ENCODE measurements around the gene ARID3A.

DNA sequence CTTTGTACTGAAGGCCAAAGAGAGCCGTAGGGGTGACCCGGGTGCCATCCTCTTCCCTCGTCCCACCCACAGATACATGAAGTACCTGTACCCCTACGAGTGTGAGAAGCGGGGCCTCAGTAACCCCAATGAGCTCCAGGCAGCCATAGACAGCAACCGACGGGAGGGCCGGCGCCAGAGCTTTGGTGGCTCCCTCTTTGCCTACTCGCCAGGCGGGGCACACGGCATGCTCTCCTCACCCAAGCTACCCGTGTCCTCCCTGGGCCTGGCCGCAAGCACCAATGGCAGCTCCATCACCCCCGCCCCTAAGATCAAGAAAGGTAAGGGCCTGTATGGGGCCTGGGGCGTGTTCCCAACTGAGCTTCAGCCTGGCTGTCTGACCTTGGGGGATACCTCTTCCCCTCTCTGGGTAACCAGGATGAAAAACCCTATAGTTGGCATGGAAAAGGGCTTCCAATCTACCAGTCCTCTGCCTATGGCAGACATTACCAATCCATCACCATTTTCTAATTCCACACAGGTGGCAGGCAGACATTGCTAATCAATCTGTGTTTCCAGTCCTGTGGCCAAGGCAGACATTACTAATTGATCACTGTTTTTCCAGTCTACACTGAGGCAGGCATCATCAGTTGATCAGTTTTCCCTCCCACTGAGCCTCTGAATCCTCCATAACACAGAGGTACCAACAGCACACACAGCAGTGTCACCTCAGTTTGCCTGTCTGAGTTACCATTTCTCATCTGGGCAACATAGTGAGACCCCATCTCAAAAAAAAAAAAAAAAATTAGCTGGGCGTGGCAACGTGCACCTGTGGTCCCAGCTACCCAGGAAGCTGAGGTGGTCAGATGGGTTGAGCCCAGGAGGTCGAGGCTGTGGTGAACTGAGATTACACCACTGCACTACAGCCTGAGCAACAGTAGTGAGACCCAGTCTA is 39.2 kb downstream of the ARID3A start:
- TF ChIP-seq ZNF274 (IDR thresholded peaks at IDR 0.05; ENCODE audit: low read depth, low read length) (no peak), YY1 (IDR thresholded peaks at IDR 0.05; ENCODE audit: insufficient read depth, insufficient read length) (no peak), SUZ12 (IDR thresholded peaks at IDR 0.05; ENCODE audit: extremely low read depth, insufficient read depth, insufficient read length) (no peak)
